Lung (tissue), 4 donors: Measurements from ENCODE around the gene OR13C3. TPM values are rescaled to one million over a fixed set of nuclear protein-coding genes. Genes with fewer than 3 reads are reported as not detected.

Experiments used
- polyA plus RNA-seq, 2 donors: library from polyadenylated mRNA; stranded (reverse); fragments of 200-250 nt; gene quantifications; one replicate each; pipeline ENCODE4 v1.2.1, GENCODE V29; 2013
- total RNA-seq, 2 donors: library from RNA; depleted of rRNA in 1 of 2; stranded (reverse); fragments of >200 nt in 1 of 2; gene quantifications; one replicate each; pipeline ENCODE4 v1.2.1, GENCODE V29; 2014 to 2021
- donor health status: Bipolar disorder and iron deficiency.
- donor health status: healthy.
- donor health status: DM: yes; HTN: yes; CAD: no.

The OR13C3 gene
- total and polyA plus RNA-seq, 4 donors: not detected

Other genes with a start within 250 kb of the OR13C3 start
- not detected for gene OR13F1, start 32.6 kb downstream of the OR13C3 start, total RNA-seq
- not detected for gene OR13F1, start 32.6 kb downstream of the OR13C3 start, polyA plus RNA-seq
- not detected for gene OR13C4, start 9.6 kb downstream of the OR13C3 start, total RNA-seq
- gene OR13C4, start 9.6 kb downstream of the OR13C3 start, polyA plus RNA-seq: not detected
- gene OR13C8, start 32.3 kb upstream of the OR13C3 start, total RNA-seq: not detected
- gene OR13C8, start 32.3 kb upstream of the OR13C3 start, polyA plus RNA-seq: not detected
- gene OR13C5, start 62.6 kb upstream of the OR13C3 start, total RNA-seq: not detected
- gene OR13C5, start 62.6 kb upstream of the OR13C3 start, polyA plus RNA-seq: not detected
- gene OR13C2, start 68.8 kb upstream of the OR13C3 start, total RNA-seq: not detected
- not detected for gene OR13C2, start 68.8 kb upstream of the OR13C3 start, polyA plus RNA-seq
- gene OR13C9, start 81.3 kb upstream of the OR13C3 start, total RNA-seq: not detected
- not detected for gene OR13C9, start 81.3 kb upstream of the OR13C3 start, polyA plus RNA-seq
- gene OR13D1, start 157.7 kb upstream of the OR13C3 start, total RNA-seq: not detected
- gene OR13D1, start 157.7 kb upstream of the OR13C3 start, polyA plus RNA-seq: not detected
- 10 to 100 TPM; 20.1 to 49.5 TPM for gene NIPSNAP3A, start 210.8 kb upstream of the OR13C3 start, total RNA-seq
- gene NIPSNAP3A, start 210.8 kb upstream of the OR13C3 start, polyA plus RNA-seq: 10 to 100 TPM; 18.9 to 23.6 TPM
- 1 to 10 TPM; 1.5 to 4.3 TPM for gene NIPSNAP3B, start 227.3 kb upstream of the OR13C3 start, total RNA-seq
- gene NIPSNAP3B, start 227.3 kb upstream of the OR13C3 start, polyA plus RNA-seq: 1 to 10 TPM in 1 of 2 donors, under 1 TPM in 1; 0.85 to 1.5 TPM